Suprapubic skin (tissue), 4 donors: Measurements from ENCODE around the gene NPW. TPM values are rescaled to one million over a fixed set of nuclear protein-coding genes. Genes with fewer than 3 reads are reported as not detected.

Source experiments
- DNase-seq, 2 donors: peaks; one replicate each; pipeline ENCODE4 v3.0.0-alpha.2; 2019; ENCODE audit warnings: low spot score in 2 of 2
- H3K27ac ChIP-seq: fragments of 200-600 bp; sonication (generic); one replicate; pipeline ENCODE4 v1.5.1; 2019
- H3K27me3 ChIP-seq: fragments of 200-600 bp; sonication (generic); one replicate; pipeline ENCODE4 v1.5.1; 2019
- H3K36me3 ChIP-seq: fragments of 200-600 bp; sonication (generic); one replicate; pipeline ENCODE4 v1.5.1; 2019
- H3K4me1 ChIP-seq: fragments of 200-600 bp; sonication (generic); one replicate; pipeline ENCODE4 v1.5.1; 2019
- H3K4me3 ChIP-seq: fragments of 200-600 bp; sonication (generic); one replicate; pipeline ENCODE4 v1.5.1; 2019; ENCODE audit warnings: mild to moderate bottlenecking
- H3K9me3 ChIP-seq: fragments of 200-600 bp; sonication (generic); one replicate; pipeline ENCODE4 v1.5.1; 2019
- CTCF ChIP-seq, 2 donors: fragments of 200-600 bp in 1 of 2; fragments of 450-650 bp in 1 of 2; sonication (generic) in 1 of 2; IDR thresholded peaks; one replicate each; pipeline ENCODE4 v1.5.1; 2016 to 2019; ENCODE audit warnings: antibody characterized with exemption in 2 of 2, mild to moderate bottlenecking in 1 of 2, moderate library complexity in 1 of 2
- EP300 ChIP-seq: sonication (generic); formaldehyde crosslinking; IDR thresholded peaks from one replicate; pipeline ENCODE4 v1.6.1; 2017; ENCODE audit warnings: antibody characterized with exemption
- POLR2A ChIP-seq, 2 donors: fragments of 450-650 bp; IDR thresholded peaks; one replicate each; pipeline ENCODE4 v1.6.1; 2017; ENCODE audit warnings: antibody characterized with exemption in 2 of 2, mild to moderate bottlenecking in 2 of 2, moderate library complexity in 2 of 2
- POLR2AphosphoS5 ChIP-seq, 3 donors: sonication (generic); formaldehyde crosslinking; IDR thresholded peaks; one replicate each; pipeline ENCODE4 v1.6.1; 2017; ENCODE audit warnings: antibody characterized with exemption in 3 of 3
- WGBS: methylation state at CpG from one replicate; pipeline ENCODE4 v1.1.5; 2018; 5-methylcytosine and 5-hydroxymethylcytosine counted together
- total RNA-seq, 4 donors: library from RNA; depleted of rRNA; stranded (reverse); fragments of >200 nt; gene quantifications; one replicate each; pipeline ENCODE4 v1.1.0, GENCODE V29; 2016

NPW gene
- total RNA-seq, 4 donors from 2014 or later = 0.65 to 5.6 (median 3.0) TPM; not detected in 1

GRCh38 chr16:1977875-1978268, 41.7 kb upstream of the NPW start:
- H3K27me3 ChIP-seq = peaks cover 30% of the 10 kb centered on the region
- 60% methylated on average over 2 of the region's 18 CpGs for WGBS
- no peak overlapping the region for H3K4me3 ChIP-seq
- H3K36me3 ChIP-seq = peaks cover 46% of the 10 kb centered on the region
- no peak for TF ChIP-seq CTCF (IDR thresholded peaks at IDR 0.05)
- TF ChIP-seq POLR2AphosphoS5 (IDR thresholded peaks at IDR 0.05) = no peak
- no peak for TF ChIP-seq POLR2A (IDR thresholded peaks at IDR 0.05)
- TF ChIP-seq EP300 = no peak
- no peaks in the 10 kb centered on the region for H3K9me3 ChIP-seq
- no peak for DNase-seq
- H3K4me1 ChIP-seq = peaks cover 51% of the 10 kb centered on the region
- no peak overlapping the region for H3K27ac ChIP-seq

GRCh38 chr16:1978476-1979120, 41.0 kb upstream of the NPW start:
- Histone ChIP-seq H3K27ac (peak overlapping the region; percentile 43), H3K36me3 (peaks cover 46% of the 10 kb centered on the region), H3K9me3 (no peaks in the 10 kb centered on the region), H3K27me3 (peaks cover 30% of the 10 kb centered on the region), H3K4me1 (peaks cover 51% of the 10 kb centered on the region), H3K4me3 (peak overlapping the region; percentile 41)
- TF ChIP-seq EP300 = no peak
- no peak for TF ChIP-seq POLR2AphosphoS5 (IDR thresholded peaks at IDR 0.05)
- no peak for TF ChIP-seq POLR2A (IDR thresholded peaks at IDR 0.05)
- TF ChIP-seq CTCF (IDR thresholded peaks at IDR 0.05) = no peak
- DNase-seq = no peak
- WGBS = 61% methylated on average over 7 of the region's 37 CpGs

- H3K4me1 ChIP-seq = peaks cover 50% of the 10 kb centered on the region
- peaks cover 41% of the 10 kb centered on the region for H3K36me3 ChIP-seq
- no peak for DNase-seq
- peaks cover 30% of the 10 kb centered on the region for H3K27me3 ChIP-seq
- peak overlapping the region; percentile 41 for H3K4me3 ChIP-seq
- no peaks in the 10 kb centered on the region for H3K9me3 ChIP-seq
- TF ChIP-seq EP300 = no peak
- no peak for TF ChIP-seq CTCF (IDR thresholded peaks at IDR 0.05)
- TF ChIP-seq POLR2A (IDR thresholded peaks at IDR 0.05) = no peak
- TF ChIP-seq POLR2AphosphoS5 (IDR thresholded peaks at IDR 0.05) = no peak
- H3K27ac ChIP-seq = peak overlapping the region; percentile 43
- 19% methylated on average over 26 of the region's 70 CpGs for WGBS
These were observed 40.1 kb upstream of the NPW start for GRCh38 chr16:1979271-1980029.

- 9% methylated on average over 19 of the region's 53 CpGs for WGBS
- H3K4me3 ChIP-seq = peak overlapping the region; percentile 41
- no peak for DNase-seq
- H3K36me3 ChIP-seq = peaks cover 33% of the 10 kb centered on the region
- no peak overlapping the region for H3K27ac ChIP-seq
- no peaks in the 10 kb centered on the region for H3K9me3 ChIP-seq
- peaks cover 57% of the 10 kb centered on the region for H3K4me1 ChIP-seq
- TF ChIP-seq EP300 (no peak), POLR2AphosphoS5 (IDR thresholded peaks at IDR 0.05) (no peak), CTCF (IDR thresholded peaks at IDR 0.05) (no peak), POLR2A (IDR thresholded peaks at IDR 0.05) (no peak)
- peaks cover 30% of the 10 kb centered on the region for H3K27me3 ChIP-seq
These were observed 39.4 kb upstream of the NPW start for GRCh38 chr16:1980030-1980769.

- Histone ChIP-seq H3K36me3 (peaks cover 31% of the 10 kb centered on the region), H3K27me3 (peaks cover 30% of the 10 kb centered on the region), H3K4me3 (no peak overlapping the region), H3K27ac (no peak overlapping the region), H3K4me1 (peaks cover 62% of the 10 kb centered on the region), H3K9me3 (no peaks in the 10 kb centered on the region)
- no peak for DNase-seq
- WGBS = 14% methylated on average over 7 of the region's 16 CpGs
- TF ChIP-seq CTCF (IDR thresholded peaks at IDR 0.05) = no peak
- no peak for TF ChIP-seq POLR2AphosphoS5 (IDR thresholded peaks at IDR 0.05)
- TF ChIP-seq EP300 = no peak
- TF ChIP-seq POLR2A (IDR thresholded peaks at IDR 0.05) = no peak
These were observed 38.9 kb upstream of the NPW start for GRCh38 chr16:1980770-1981087.
